ENCODE data around the gene GINS2. TPM values are rescaled to one million over a fixed set of nuclear protein-coding genes. Genes with fewer than 3 reads are reported as not detected.

GINS2 gene
- 28.0 to 32.0 TPM (median 30.8 TPM) in 5 replicates for total RNA-seq (2022; extraction: Qiagen RNA extraction)

GRCh38 chr16:85688586-85689284, at the start of gene GINS2:
TSS of gene GINS2 (minus strand) at chr16:85688954. CDS start at chr16:85688898, 56 bp downstream.

Other genes starting within 250 kb of the GINS2 start
- 18.4 to 24.1 TPM (median 21.9 TPM) in 5 replicates for gene GSE1, start 75.6 kb downstream of the GINS2 start, total RNA-seq (2022; extraction: Qiagen RNA extraction)
- gene C16orf74, start 62.1 kb upstream of the GINS2 start, total RNA-seq (2022; extraction: Qiagen RNA extraction): 12.3 to 19.5 TPM (median 15.1 TPM) in 5 replicates
- 58.1 to 72.5 TPM (median 71.5 TPM) in 5 replicates for gene EMC8, start 110.6 kb upstream of the GINS2 start, total RNA-seq (2022; extraction: Qiagen RNA extraction)
- 777 to 814 TPM (median 793 TPM) in 5 replicates for gene COX4I1, start 110.7 kb upstream of the GINS2 start, total RNA-seq (2022; extraction: Qiagen RNA extraction)
- gene IRF8, start 210.2 kb upstream of the GINS2 start, total RNA-seq (2022; extraction: Qiagen RNA extraction): 0.13 to 0.39 TPM (median 0.22 TPM) in 5 replicates